Smooth muscle cell (in vitro differentiated cells): ENCODE data around the gene TGM2. TPM values are rescaled to one million over a fixed set of nuclear protein-coding genes. Genes with fewer than 3 reads are reported as not detected.

Source experiments
- DNase-seq: peaks from one replicate; lab custom pipeline; 2025; ENCODE audit not compliant: unreplicated experiment; lab: John Stamatoyannopoulos, UW
- H2AFZ ChIP-seq: fragments of 200-600 bp; sonication (generic); 2 replicates; pipeline ENCODE4 v1.6.0; 2016; ENCODE audit warnings: antibody characterized with exemption, low read depth, mild to moderate bottlenecking
- H3F3A ChIP-seq: fragments of 200-600 bp; sonication (generic); 2 replicates; pipeline ENCODE4 v1.6.0; 2017; ENCODE audit warnings: antibody characterized with exemption, low read depth
- H3K27ac ChIP-seq: fragments of 200-600 bp; sonication (generic); 2 replicates; pipeline ENCODE4 v1.5.1; 2016; ENCODE audit warnings: low read depth, mild to moderate bottlenecking
- H3K27me3 ChIP-seq: fragments of 200-600 bp; sonication (generic); 2 replicates; pipeline ENCODE4 v1.6.1; 2016; ENCODE audit warnings: low read depth, mild to moderate bottlenecking
- H3K36me3 ChIP-seq: fragments of 200-600 bp; sonication (generic); 2 replicates; pipeline ENCODE4 v1.5.1; 2016; ENCODE audit warnings: low read depth
- H3K4me1 ChIP-seq: fragments of 200-600 bp; sonication (generic); 2 replicates; pipeline ENCODE4 v1.5.1; 2016; ENCODE audit warnings: low read depth
- H3K4me2 ChIP-seq: fragments of 200-600 bp; sonication (generic); 2 replicates; pipeline ENCODE4 v1.6.0; 2016; ENCODE audit warnings: mild to moderate bottlenecking
- H3K4me3 ChIP-seq: fragments of 200-600 bp; sonication (generic); 2 replicates; pipeline ENCODE4 v1.5.1; 2016; ENCODE audit warnings: mild to moderate bottlenecking
- H3K79me2 ChIP-seq: fragments of 200-600 bp; sonication (generic); 2 replicates; pipeline ENCODE4 v1.6.0; 2016; ENCODE audit warnings: low read depth, mild to moderate bottlenecking
- H3K9ac ChIP-seq: fragments of 200-600 bp; sonication (generic); 2 replicates; pipeline ENCODE4 v1.6.0; 2016; ENCODE audit warnings: low read depth
- H3K9me3 ChIP-seq: fragments of 200-600 bp; sonication (generic); replicated peaks from 2 replicates; pipeline ENCODE4 v1.5.1; 2016; ENCODE audit warnings: low read depth
- H4K20me1 ChIP-seq: fragments of 200-600 bp; sonication (generic); 2 replicates; pipeline ENCODE4 v1.6.0; 2016; ENCODE audit warnings: low read depth
- CTCF ChIP-seq: fragments of 200-600 bp; sonication (generic); IDR thresholded peaks from 2 replicates; pipeline ENCODE4 v1.5.1; 2017; ENCODE audit warnings: borderline replicate concordance, mild to moderate bottlenecking, antibody characterized with exemption; ENCODE audit not compliant: insufficient read depth, poor library complexity, severe bottlenecking
- WGBS: methylation state at CpG from one replicate; pipeline ENCODE4 v1.1.7; 2016; ENCODE audit warnings: low lambda C conversion rate; 5-methylcytosine and 5-hydroxymethylcytosine counted together
- polyA plus RNA-seq: library from polyadenylated mRNA; unstranded; fragments of >200 nt; fragmentation: Nextera tagmentation; extraction: Ambion mirVana; gene quantifications from 2 replicates; pipeline ENCODE4 v1.2.1, GENCODE V29; 2016
- total RNA-seq: library from RNA; depleted of rRNA; stranded (reverse); fragments of >200 nt; gene quantifications from 2 replicates; pipeline ENCODE4 v1.2.3, GENCODE V29; 2014

The TGM2 gene
- total and polyA plus RNA-seq, 2 experiments from 2014 or later: 41.7 to 72.0 TPM

GRCh38 chr20:38112261-38112929, 52.7 kb downstream of the TGM2 start:
- H4K20me1 ChIP-seq: no peaks in the 10 kb centered on the region
- no peaks in the 10 kb centered on the region for H3K27me3 ChIP-seq
- H3K36me3 ChIP-seq: no peaks in the 10 kb centered on the region
- 91% methylated on average over 14 of the region's 14 CpGs for WGBS
- no peak overlapping the region for H3K4me2 ChIP-seq
- no peak for TF ChIP-seq CTCF
- peaks cover 19% of the 10 kb centered on the region for H3F3A ChIP-seq
- DNase-seq: no peak
- H3K27ac ChIP-seq: no peak overlapping the region
- no peaks in the 10 kb centered on the region for H3K79me2 ChIP-seq
- H3K4me1 ChIP-seq: peaks cover 6% of the 10 kb centered on the region
- H3K9me3 ChIP-seq: no peaks in the 10 kb centered on the region
- no peak overlapping the region for H2AFZ ChIP-seq
- no peak overlapping the region for H3K9ac ChIP-seq
- no peak overlapping the region for H3K4me3 ChIP-seq

GRCh38 chr20:38111366-38112232, 53.5 kb downstream of the TGM2 start:
- no peak for DNase-seq
- Histone ChIP-seq H3K9me3 (no peaks in the 10 kb centered on the region), H3K9ac (no peak overlapping the region), H3K27ac (no peak overlapping the region), H3K36me3 (no peaks in the 10 kb centered on the region), H3K79me2 (no peaks in the 10 kb centered on the region), H2AFZ (no peak overlapping the region), H3K4me3 (no peak overlapping the region), H4K20me1 (no peaks in the 10 kb centered on the region), H3K27me3 (no peaks in the 10 kb centered on the region), H3F3A (peaks cover 19% of the 10 kb centered on the region), H3K4me2 (no peak overlapping the region), H3K4me1 (peaks cover 6% of the 10 kb centered on the region)
- 85% methylated on average over 8 of the region's 8 CpGs for WGBS
- TF ChIP-seq CTCF: no peak

- peaks cover 6% of the 10 kb centered on the region for H3K4me1 ChIP-seq
- peaks cover 19% of the 10 kb centered on the region for H3F3A ChIP-seq
- no peak for TF ChIP-seq CTCF
- DNase-seq: no peak
- H3K4me2 ChIP-seq: peak overlapping the region; percentile 48
- no peak overlapping the region for H3K9ac ChIP-seq
- no peak overlapping the region for H2AFZ ChIP-seq
- H3K36me3 ChIP-seq: no peaks in the 10 kb centered on the region
- H3K4me3 ChIP-seq: no peak overlapping the region
- peak overlapping the region; percentile 79 for H3K27ac ChIP-seq
- no peaks in the 10 kb centered on the region for H3K79me2 ChIP-seq
- WGBS: 94% methylated on average over 8 of the region's 8 CpGs
- no peaks in the 10 kb centered on the region for H4K20me1 ChIP-seq
- H3K27me3 ChIP-seq: no peaks in the 10 kb centered on the region
- no peaks in the 10 kb centered on the region for H3K9me3 ChIP-seq
Measured at GRCh38 chr20:38110525-38111178, 54.4 kb downstream of the TGM2 start.
